GM12873 (cell line): ENCODE data around the gene PPM1N.

Experiments used
- TF ChIP-seq, protein P1 (sequence below): IDR thresholded peaks from 2 replicates; pipeline ENCODE4 v1.5.1; 2012; ENCODE audit warnings: low read depth, mild to moderate bottlenecking, moderate library complexity, low read length, control low read depth; ENCODE audit not compliant: insufficient read depth; ENCODE audit errors: missing control alignments

The PPM1N gene

DNA sequence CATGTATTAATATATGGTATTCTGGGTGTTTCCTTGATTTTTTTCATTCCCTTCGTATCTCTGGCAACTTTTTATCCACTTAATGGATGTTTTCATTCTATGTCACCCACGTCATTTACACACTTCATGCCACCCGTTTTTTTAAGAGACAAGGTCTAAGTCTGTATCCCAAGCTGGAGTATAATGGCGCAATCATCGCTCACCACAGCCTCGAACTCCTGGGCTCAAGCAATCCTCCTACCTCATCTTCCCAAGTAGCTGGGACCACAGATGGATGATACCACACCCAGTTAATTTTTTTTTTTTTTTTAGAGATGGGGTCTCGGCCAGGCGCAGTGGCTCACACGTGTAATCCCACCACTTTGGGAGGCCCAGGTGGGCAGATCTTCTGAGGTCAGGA is 5.7 kb downstream of the PPM1N start:
- TF ChIP-seq, protein P1, sequence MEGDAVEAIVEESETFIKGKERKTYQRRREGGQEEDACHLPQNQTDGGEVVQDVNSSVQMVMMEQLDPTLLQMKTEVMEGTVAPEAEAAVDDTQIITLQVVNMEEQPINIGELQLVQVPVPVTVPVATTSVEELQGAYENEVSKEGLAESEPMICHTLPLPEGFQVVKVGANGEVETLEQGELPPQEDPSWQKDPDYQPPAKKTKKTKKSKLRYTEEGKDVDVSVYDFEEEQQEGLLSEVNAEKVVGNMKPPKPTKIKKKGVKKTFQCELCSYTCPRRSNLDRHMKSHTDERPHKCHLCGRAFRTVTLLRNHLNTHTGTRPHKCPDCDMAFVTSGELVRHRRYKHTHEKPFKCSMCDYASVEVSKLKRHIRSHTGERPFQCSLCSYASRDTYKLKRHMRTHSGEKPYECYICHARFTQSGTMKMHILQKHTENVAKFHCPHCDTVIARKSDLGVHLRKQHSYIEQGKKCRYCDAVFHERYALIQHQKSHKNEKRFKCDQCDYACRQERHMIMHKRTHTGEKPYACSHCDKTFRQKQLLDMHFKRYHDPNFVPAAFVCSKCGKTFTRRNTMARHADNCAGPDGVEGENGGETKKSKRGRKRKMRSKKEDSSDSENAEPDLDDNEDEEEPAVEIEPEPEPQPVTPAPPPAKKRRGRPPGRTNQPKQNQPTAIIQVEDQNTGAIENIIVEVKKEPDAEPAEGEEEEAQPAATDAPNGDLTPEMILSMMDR: no peak

DNA sequence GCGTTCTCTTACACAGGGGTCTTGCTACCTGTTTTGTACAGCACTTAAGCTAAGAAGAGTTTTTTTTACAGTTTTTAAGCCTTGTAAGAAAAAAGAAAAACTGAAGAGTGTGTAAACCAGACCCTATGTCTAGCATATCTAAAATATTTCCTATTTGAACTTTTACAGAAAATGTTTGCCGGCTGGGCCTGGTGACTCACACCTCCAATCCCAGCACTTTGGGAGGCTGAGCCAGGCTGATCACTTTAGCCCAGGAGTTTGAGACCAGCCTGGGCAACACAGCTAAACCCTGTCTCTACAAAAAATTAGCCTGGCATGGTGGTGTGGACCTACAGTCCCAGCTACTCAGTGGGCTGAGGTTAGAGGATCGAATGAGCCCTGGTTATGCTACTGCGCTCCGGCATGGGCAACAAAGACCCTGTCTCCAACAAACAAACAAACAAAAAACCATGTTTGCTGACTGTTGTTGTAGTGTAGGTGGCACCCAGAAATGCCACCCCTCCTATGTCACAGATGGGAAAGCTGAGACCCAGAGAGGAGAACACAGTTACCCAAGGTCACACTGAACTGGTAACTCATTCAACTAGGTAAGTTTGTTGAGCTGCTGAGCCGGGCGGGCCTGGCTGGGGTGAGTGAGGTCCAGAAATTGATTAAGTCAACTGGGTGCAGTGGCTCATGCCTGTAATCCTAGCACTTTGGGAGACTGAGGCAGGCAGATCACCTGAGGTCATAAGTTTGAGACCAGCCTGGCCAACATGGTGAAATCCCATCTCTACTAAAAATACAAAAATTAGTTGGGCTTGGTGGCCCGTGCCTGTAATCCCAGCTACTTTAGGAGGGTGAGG is 7.1 kb downstream of the PPM1N start:
- TF ChIP-seq, protein P1: no peak

DNA sequence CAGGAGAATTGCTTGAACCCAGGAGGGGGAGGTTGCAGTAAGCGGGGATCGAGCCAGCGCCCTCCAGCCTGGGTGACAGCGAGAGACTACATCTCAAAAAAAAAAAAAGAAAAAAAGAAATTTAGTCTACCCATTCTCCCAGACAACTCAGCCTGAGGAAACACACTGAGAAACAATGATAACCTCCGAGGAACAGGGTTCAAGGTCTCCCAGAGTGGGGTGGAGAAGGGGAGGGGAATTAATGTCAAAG is 7.7 kb downstream of the PPM1N start:
- TF ChIP-seq, protein P1: no peak

DNA sequence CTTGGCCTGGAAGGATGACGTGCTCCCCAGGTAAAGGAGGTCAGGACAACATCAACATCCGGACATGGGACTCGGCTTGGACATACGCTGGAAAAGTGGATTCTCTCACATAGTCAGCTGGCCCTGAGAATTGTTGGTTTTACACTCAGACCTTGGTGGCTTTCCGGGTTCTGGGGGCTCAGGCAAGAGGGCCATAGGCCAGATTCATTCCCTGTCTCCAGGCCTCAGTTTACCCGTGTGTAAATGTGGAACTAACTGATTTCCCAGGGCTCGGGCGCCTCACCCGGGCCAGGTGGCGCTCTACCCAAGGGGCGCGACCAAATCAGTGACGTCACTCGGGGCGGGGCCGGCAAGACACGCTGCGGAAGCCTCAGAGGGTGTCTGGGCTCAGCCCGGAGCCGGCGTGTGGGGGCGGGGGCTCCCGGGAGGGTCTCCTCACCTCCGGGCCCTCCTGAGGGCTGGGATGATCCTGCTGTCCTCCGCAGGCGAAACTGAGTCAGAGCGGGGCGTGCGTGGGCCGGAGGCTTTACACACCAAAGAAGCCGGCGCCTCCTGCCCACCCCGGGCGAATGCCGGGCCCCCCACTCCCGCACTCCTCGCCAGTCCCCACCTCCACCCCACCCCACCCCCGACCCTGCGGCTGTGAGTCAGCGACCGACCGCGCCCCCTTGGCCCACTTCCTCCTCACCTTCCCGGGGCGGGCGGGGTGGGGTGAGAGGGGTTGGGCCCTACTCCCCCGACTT is 8.2 kb downstream of the PPM1N start:
- TF ChIP-seq, protein P1: peak; percentile 54

DNA sequence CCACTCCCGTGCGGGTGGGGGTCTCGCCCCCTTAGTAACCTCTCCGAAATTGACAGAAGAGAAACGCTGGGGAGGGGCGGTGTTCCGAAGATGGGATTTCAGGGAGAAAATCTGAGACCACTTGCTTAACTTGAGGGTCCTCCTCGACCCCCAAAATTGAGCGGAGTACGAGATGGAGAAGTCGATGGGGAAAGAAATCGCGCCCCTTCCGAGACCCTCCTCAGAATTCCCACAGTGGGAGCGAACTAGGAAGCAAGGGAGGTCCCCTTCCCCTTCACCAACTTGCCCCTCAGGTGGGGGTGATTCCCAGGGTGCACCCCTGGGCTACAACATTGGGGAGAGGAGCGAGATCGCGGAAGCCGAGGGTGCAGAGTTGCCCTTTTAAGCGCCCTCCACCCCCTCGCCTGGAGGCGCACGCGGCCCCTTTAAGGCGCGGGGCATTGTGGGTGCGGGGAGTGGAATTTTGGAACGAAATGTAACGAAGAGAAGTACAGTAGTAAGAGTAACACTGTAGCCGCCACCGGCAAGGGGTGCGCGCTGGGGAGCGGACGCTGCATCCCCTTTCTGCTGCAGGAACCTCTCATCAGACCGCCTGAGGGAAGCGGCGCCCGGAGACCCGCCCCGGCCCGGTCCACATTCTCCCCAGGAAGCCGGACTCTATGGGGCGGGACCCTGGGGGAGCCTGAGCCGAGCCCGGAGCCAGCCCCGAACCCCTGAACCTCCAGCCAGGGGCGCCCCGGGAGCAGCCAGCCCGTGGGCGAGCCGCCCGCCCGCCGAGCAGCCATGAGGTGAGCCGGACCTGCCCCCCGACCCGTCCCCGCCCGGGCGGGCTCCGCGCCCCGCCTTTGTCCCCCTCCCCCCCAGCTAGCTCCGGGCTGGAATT is 9.0 kb downstream of the PPM1N start, which contains the start of gene VASP:
Gene VASP, plus strand, starts transcription at position 491 of the 883 bp plus-strand sequence. Its CDS starts 293 bp downstream, at position 784.
- TF ChIP-seq, protein P1: no peak

DNA sequence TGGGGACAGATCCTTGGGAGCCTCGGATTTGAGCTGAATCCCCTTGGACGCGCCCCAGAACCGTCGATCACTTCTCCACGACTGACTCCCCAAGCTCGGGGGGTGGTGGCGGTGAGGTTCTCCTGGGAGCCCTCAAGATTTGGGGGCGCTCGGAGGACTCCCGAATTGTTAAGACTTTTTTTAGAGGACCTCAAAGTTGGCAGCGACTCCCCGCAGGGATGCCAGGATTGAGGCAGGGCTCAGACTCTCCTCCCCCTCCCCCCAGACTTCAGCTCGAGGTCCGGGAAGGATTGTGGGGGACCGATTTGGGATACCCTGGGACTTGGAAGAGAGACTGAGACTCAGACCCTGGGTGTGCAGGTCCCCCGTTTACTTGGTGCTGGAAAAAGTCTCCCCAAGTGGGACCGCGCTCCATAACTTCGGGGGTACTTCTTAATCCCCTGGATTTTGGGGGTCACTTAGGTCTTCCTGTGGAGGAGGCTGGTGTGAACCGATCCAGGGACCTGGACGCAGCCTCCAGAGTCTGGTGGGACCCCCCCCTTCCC is 9.7 kb downstream of the PPM1N start:
- TF ChIP-seq, protein P1: no peak
